Measurements from ENCODE around the gene ARHGAP26. TPM values are rescaled to one million over a fixed set of nuclear protein-coding genes. Genes with fewer than 3 reads are reported as not detected.

Gene ARHGAP26
- total RNA-seq, 1 experiment from 2014 or later: 34.5 TPM

DNA sequence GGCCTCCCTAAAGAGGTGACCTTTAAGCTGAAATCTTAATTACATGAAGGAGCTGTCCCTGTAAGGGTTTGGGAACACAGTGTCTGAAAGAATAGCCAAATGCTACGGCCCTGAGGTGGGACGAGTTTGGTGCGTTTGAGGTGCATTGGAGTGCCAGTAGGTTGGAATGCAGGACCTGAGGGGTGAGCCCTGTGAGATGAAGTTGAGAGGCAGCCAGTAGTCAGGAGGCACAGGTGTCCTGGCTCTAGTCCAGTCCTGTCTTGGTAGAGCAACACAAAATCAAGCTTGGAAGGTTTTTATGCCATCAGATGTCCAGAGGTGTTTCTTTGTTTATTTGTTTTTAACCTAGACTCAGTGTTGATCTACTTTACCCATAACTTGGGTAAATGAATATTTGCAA, 108.5 kb downstream of the ARHGAP26 start:
- H3K9me2 ChIP-seq (ENCODE audit: insufficient read depth): no peaks in the 10 kb centered on the region
- TF ChIP-seq SIN3A (IDR thresholded peaks at IDR 0.05; ENCODE audit: low read depth): no peak
- no peak for TF ChIP-seq RAD21 (IDR thresholded peaks at IDR 0.05; ENCODE audit: low read depth)
- no peak for TF ChIP-seq JUND (IDR thresholded peaks at IDR 0.05)
- no peak for TF ChIP-seq POLR2A (IDR thresholded peaks at IDR 0.05; ENCODE audit: borderline replicate concordance, extremely low read depth, insufficient read depth, insufficient read length)
- no peak for TF ChIP-seq EZH2 (IDR thresholded peaks at IDR 0.05)
- TF ChIP-seq FOSL1 (IDR thresholded peaks at IDR 0.05; ENCODE audit: low read depth): no peak
- TF ChIP-seq ZNF274 (IDR thresholded peaks at IDR 0.05; ENCODE audit: low read depth, low read length): no peak
- no peak for TF ChIP-seq CTCF (IDR thresholded peaks at IDR 0.05 in 2 of 3, conservative IDR thresholded peaks at IDR 0.05 in 1 of 3; ENCODE audit: borderline replicate concordance in 1 of 3, insufficient read depth in 1 of 3, low read depth in 2 of 3, low read length in 2 of 3)
- H3K9ac ChIP-seq (ENCODE audit: low read length): no peak overlapping the region
- H4K20me1 ChIP-seq (ENCODE audit: insufficient read depth): no peaks in the 10 kb centered on the region
- peaks cover 20 to 27% of the 10 kb centered on the region in 2 experiments; a peak in 3 of 4 replicates for H3K4me1 ChIP-seq (ENCODE audit: control insufficient read depth in 1 of 2, insufficient read depth in 2 of 2, low read length in 2 of 2)
- H3K4me2 ChIP-seq (ENCODE audit: low read length): no peak overlapping the region
- intact Hi-C loops (cut with micrococcal nuclease): no loop called here
- no peak overlapping the region for H3K27ac ChIP-seq (ENCODE audit: low read depth, low read length)
- ATAC-seq (no peak), DNase-seq (ENCODE audit: low read depth, low spot score) (no peak)
- H3K79me2 ChIP-seq (ENCODE audit: insufficient read depth, low read length): no peaks in the 10 kb centered on the region
- H3K27me3 ChIP-seq (ENCODE audit: insufficient read depth, low read length): no peaks in the 10 kb centered on the region
- ChIA-PET CTCF (interaction anchor here (2.5 to 6.3 kb wide), 5 partner anchors 10 to 166 kb away, joined by 10 to 75 read pairs (median 27); no protein-coding TSS in a partner anchor), RAD21 (ENCODE audit: low non-redundant PET in 1 of 2, low total read pairs in 2 of 2, uncharacterized antibody in 2 of 2, unreplicated experiment in 2 of 2) (interaction anchor here in 1 of 2 experiments (1.4 kb wide), 1 partner anchor 131 kb away, joined by 7 read pairs; no protein-coding TSS in a partner anchor), POLR2A (no interaction called here)
- no peak overlapping the region for H3K4me3 ChIP-seq (replicated peaks in 1 of 2; ENCODE audit: low read depth in 1 of 2, low read length in 2 of 2)
- no peaks in the 10 kb centered on the region for H3K9me3 ChIP-seq (ENCODE audit: control insufficient read depth in 1 of 2, insufficient read depth in 1 of 2, low read depth in 1 of 2, low read length in 2 of 2)
- BruUV-seq (replicated peaks): no TSS peak
- H2AFZ ChIP-seq (ENCODE audit: low read depth, low read length, poor library complexity, severe bottlenecking): no peak overlapping the region
- H3K36me3 ChIP-seq (ENCODE audit: control insufficient read depth in 1 of 2, insufficient read depth in 2 of 2, low read length in 2 of 2): no peaks in the 10 kb centered on the region
